GM12892 (cell line): ENCODE measurements around the gene C16orf78.

Experiments used
- POLR2A ChIP-seq: IDR thresholded peaks from 2 replicates; pipeline ENCODE4 v1.6.1; 2011; ENCODE audit warnings: low read depth, low read length, control low read depth
- POLR2AphosphoS5 ChIP-seq: IDR thresholded peaks from 2 replicates; pipeline ENCODE4 v1.6.1; 2011; ENCODE audit warnings: low read depth, low read length, control low read depth

DNA sequence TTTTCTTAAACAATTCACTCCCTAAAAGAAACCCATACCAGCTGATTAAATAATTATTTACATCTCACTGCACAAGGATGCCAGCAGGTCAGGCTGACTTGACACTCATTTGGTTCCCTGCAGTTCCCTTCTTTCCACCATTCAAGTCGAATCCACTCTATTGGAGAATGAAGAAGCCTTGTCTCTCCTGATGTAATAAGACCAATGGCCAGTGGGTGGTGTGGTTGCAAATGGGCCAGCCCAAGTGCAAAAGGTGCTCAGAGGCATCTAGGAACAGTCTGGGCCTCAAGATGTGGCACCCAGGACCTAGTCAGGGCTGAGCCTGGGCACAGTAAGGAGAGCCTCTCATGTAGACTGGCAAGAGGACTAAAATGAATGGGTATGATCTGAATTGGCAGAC lies 9.3 kb downstream of the C16orf78 start:
- TF ChIP-seq POLR2A (no peak), POLR2AphosphoS5 (no peak)
